HEK293 (cell line): ENCODE measurements around the gene PDSS2.

Source experiments
- CTCF ChIA-PET: fragments of 350-600 bp; formaldehyde crosslinking; extraction: SDS; loops from one replicate; lab custom pipeline; 2021; ENCODE audit warnings: antibody characterized with exemption; lab: Yijun Ruan, JAX
- POLR2A ChIA-PET: fragments of 300-600 bp; formaldehyde crosslinking; extraction: SDS; loops from one replicate; lab custom pipeline; 2020; ENCODE audit warnings: antibody characterized with exemption, inconsistent platforms; lab: Yijun Ruan, JAX
- H3K27ac ChIP-seq: fragments of 200-500 bp; sonication (Bioruptor generic); 2 replicates; pipeline ENCODE4 v1.5.1; 2014; ENCODE audit warnings: low read depth, low read length, control low read depth, inconsistent platforms; ENCODE audit errors: extremely low read depth
- H3K36me3 ChIP-seq, 2 experiments: fragments of 200-500 bp in 1 of 2; sonication (Bioruptor generic) in 1 of 2; 1 replicate in 1 of 2; 2 replicates in 1 of 2; pipeline ENCODE4 v1.5.1; 2014 to 2017; ENCODE audit warnings: inconsistent platforms in 2 of 2, low read length in 2 of 2; ENCODE audit not compliant: control insufficient read depth in 2 of 2, insufficient read depth in 1 of 2
- H3K4me1 ChIP-seq: fragments of 200-500 bp; sonication (Bioruptor generic); 2 replicates; pipeline ENCODE4 v1.5.1; 2014; ENCODE audit warnings: mild to moderate bottlenecking, low read length, inconsistent platforms; ENCODE audit not compliant: control insufficient read depth, insufficient read depth
- H3K4me3 ChIP-seq: 2 replicates; pipeline ENCODE4 v1.5.1; 2011; ENCODE audit warnings: low read depth, mild to moderate bottlenecking, control low read depth, low read length, moderate library complexity
- H3K9me3 ChIP-seq: fragments of 200-500 bp; sonication (Bioruptor generic); 2 replicates; pipeline ENCODE4 v1.5.1; 2014; ENCODE audit warnings: low read depth, low read length, inconsistent platforms; ENCODE audit not compliant: control insufficient read depth, insufficient read depth
- KLF16 ChIP-seq: fragments of 450-650 bp; formaldehyde crosslinking; IDR thresholded peaks from 2 replicates; pipeline ENCODE4 v1.5.1; 2017; ENCODE audit warnings: missing biosample characterization, missing genetic modification characterization
- PATZ1 ChIP-seq: fragments of 450-650 bp; formaldehyde crosslinking; IDR thresholded peaks from 2 replicates; pipeline ENCODE4 v1.5.1; 2016; ENCODE audit warnings: missing biosample characterization, missing genetic modification characterization
- SCRT1 ChIP-seq: fragments of 450-650 bp; formaldehyde crosslinking; IDR thresholded peaks from 2 replicates; pipeline ENCODE4 v1.5.1; 2016; ENCODE audit warnings: missing biosample characterization, missing genetic modification characterization, borderline replicate concordance
- SCRT2 ChIP-seq: fragments of 450-650 bp; formaldehyde crosslinking; IDR thresholded peaks from 2 replicates; pipeline ENCODE4 v1.5.1; 2016; ENCODE audit warnings: missing biosample characterization, missing genetic modification characterization
- TCF7L2 ChIP-seq: IDR thresholded peaks from 2 replicates; pipeline ENCODE4 v1.6.1; 2011; ENCODE audit warnings: low read depth, mild to moderate bottlenecking, inconsistent platforms, low read length, moderate library complexity, borderline replicate concordance
- YY1 ChIP-seq: fragments of 450-650 bp; formaldehyde crosslinking; IDR thresholded peaks from 2 replicates; pipeline ENCODE4 v1.5.1; 2018; ENCODE audit warnings: missing biosample characterization, missing genetic modification characterization
- ZNF155 ChIP-seq: fragments of 450-650 bp; formaldehyde crosslinking; IDR thresholded peaks from 2 replicates; pipeline ENCODE4 v1.5.1; 2016; ENCODE audit warnings: missing biosample characterization, missing genetic modification characterization
- ZNF354C ChIP-seq: fragments of 450-650 bp; formaldehyde crosslinking; IDR thresholded peaks from 2 replicates; pipeline ENCODE4 v1.5.1; 2016; ENCODE audit warnings: missing biosample characterization, missing genetic modification characterization, low read depth, borderline replicate concordance
- ZNF449 ChIP-seq: fragments of 450-650 bp; formaldehyde crosslinking; IDR thresholded peaks from 2 replicates; pipeline ENCODE4 v1.5.1; 2017; ENCODE audit warnings: missing biosample characterization, mild to moderate bottlenecking, missing genetic modification characterization, moderate library complexity
- ZNF580 ChIP-seq: fragments of 450-650 bp; formaldehyde crosslinking; IDR thresholded peaks from 2 replicates; pipeline ENCODE4 v1.5.1; 2016; ENCODE audit warnings: missing biosample characterization, missing genetic modification characterization
- ZNF670 ChIP-seq: fragments of 450-650 bp; formaldehyde crosslinking; IDR thresholded peaks from 2 replicates; pipeline ENCODE4 v1.5.1; 2016; ENCODE audit warnings: missing biosample characterization, missing genetic modification characterization, low read depth
- ZNF76 ChIP-seq: fragments of 450-650 bp; formaldehyde crosslinking; IDR thresholded peaks from 2 replicates; pipeline ENCODE4; 2016; ENCODE audit warnings: low read depth, missing biosample characterization, missing genetic modification characterization, borderline replicate concordance
- ZSCAN18 ChIP-seq: fragments of 450-650 bp; formaldehyde crosslinking; IDR thresholded peaks from 2 replicates; pipeline ENCODE4 v1.5.1; 2016; ENCODE audit warnings: missing biosample characterization, missing genetic modification characterization
- TF ChIP-seq, protein P1 (sequence below): fragments of 450-650 bp; formaldehyde crosslinking; IDR thresholded peaks from 2 replicates; pipeline ENCODE4 v1.5.1; 2016; ENCODE audit warnings: missing biosample characterization, missing genetic modification characterization

PDSS2 gene

GRCh38 chr6:107161521-107161920 is 297.8 kb downstream of the PDSS2 start (continued):
- TF ChIP-seq PATZ1 (no peak), ZNF580 (tag by site-specific recombination) (no peak), ZNF155 (no peak)

- TF ChIP-seq SCRT2 (tag by site-specific recombination) (peak; percentile 77), SCRT1 (0 out of 2 replicates have a peak, but pooled peaks have one; percentile 38), YY1 (tag by site-specific recombination) (no peak), ZNF670 (tag by site-specific recombination) (no peak), ZNF449 (tag by site-specific recombination) (no peak), KLF16 (tag by site-specific recombination) (no peak), ZNF76 (tag by site-specific recombination) (no peak), TCF7L2 (no peak), ZNF354C (tag by site-specific recombination) (no peak)
- TF ChIP-seq, protein P1, sequence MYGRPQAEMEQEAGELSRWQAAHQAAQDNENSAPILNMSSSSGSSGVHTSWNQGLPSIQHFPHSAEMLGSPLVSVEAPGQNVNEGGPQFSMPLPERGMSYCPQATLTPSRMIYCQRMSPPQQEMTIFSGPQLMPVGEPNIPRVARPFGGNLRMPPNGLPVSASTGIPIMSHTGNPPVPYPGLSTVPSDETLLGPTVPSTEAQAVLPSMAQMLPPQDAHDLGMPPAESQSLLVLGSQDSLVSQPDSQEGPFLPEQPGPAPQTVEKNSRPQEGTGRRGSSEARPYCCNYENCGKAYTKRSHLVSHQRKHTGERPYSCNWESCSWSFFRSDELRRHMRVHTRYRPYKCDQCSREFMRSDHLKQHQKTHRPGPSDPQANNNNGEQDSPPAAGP (tag by site-specific recombination): no peak
- CTCF ChIA-PET: interaction anchor here (1.1 kb wide), 1 partner anchor 25 kb away, joined by 3 read pairs; no protein-coding TSS in a partner anchor
- no peaks in the 10 kb centered on the region for H3K36me3 ChIP-seq
- POLR2A ChIA-PET: interaction anchor here (0.6 to 1.1 kb wide), 2 partner anchors 41 to 79 kb away, joined by 3 to 4 read pairs; no protein-coding TSS in a partner anchor
- no peak overlapping the region for H3K4me3 ChIP-seq
- H3K4me1 ChIP-seq: peaks cover 22% of the 10 kb centered on the region
- no peak overlapping the region for H3K27ac ChIP-seq
- no peaks in the 10 kb centered on the region for H3K9me3 ChIP-seq
Measured at GRCh38 chr6:107156617-107157016, 302.7 kb downstream of the PDSS2 start.

GRCh38 chr6:107154801-107155160 is 304.6 kb downstream of the PDSS2 start:
- Histone ChIP-seq H3K36me3 (no peaks in the 10 kb centered on the region), H3K4me1 (peaks cover 22% of the 10 kb centered on the region), H3K27ac (no peak overlapping the region), H3K9me3 (no peaks in the 10 kb centered on the region), H3K4me3 (no peak overlapping the region)
- CTCF ChIA-PET: interaction anchor here (0.6 to 0.7 kb wide), 3 partner anchors 30 to 687 kb away, joined by 4 read pairs; no protein-coding TSS in a partner anchor
- no peak for TF ChIP-seq ZSCAN18
- POLR2A ChIA-PET: interaction anchor here (0.7 kb wide), 2 partner anchors 19 to 21 kb away, joined by 4 read pairs; no protein-coding TSS in a partner anchor
